GM18520 (cell line): ENCODE results near the gene INPP5B.
"Not testable (repeated sequence)": the region's sequence is repeated elsewhere in the genome, so short reads cannot be mapped to it uniquely, and the experiment has no call there.

ENCODE experiments used
- ATAC-seq: cut with Tn5 transposase; IDR thresholded peaks from one replicate; pipeline ENCODE4 v1.9.1; 2021; ENCODE audit not compliant: unreplicated experiment

INPP5B gene

GRCh38 chr1:37948841-37949240, 2.0 kb upstream of the INPP5B start:
- ATAC-seq = no peak

GRCh38 chr1:37948166-37948565, 1.3 kb upstream of the INPP5B start:
- no peak for ATAC-seq

GRCh38 chr1:37947364-37947763, 511 bp upstream of the INPP5B start:
- ATAC-seq = no peak

- no peak for ATAC-seq
Measured at GRCh38 chr1:37945743-37946702, 830 bp downstream of the INPP5B start.

- ATAC-seq = no peak
Measured at GRCh38 chr1:37945251-37945650, 1.6 kb downstream of the INPP5B start.

GRCh38 chr1:37944816-37945215, 2.0 kb downstream of the INPP5B start:
- ATAC-seq = no peak

- no peak for ATAC-seq
Measured at GRCh38 chr1:37944086-37944763, 2.6 kb downstream of the INPP5B start.

GRCh38 chr1:37940299-37940947, 6.4 kb downstream of the INPP5B start:
- ATAC-seq = no peak

GRCh38 chr1:37936760-37937159, 10.1 kb downstream of the INPP5B start:
- ATAC-seq = not testable (repeated sequence)

- ATAC-seq = no peak
Measured at GRCh38 chr1:37932759-37933158, 14.1 kb downstream of the INPP5B start.

GRCh38 chr1:37931361-37932158, 15.3 kb downstream of the INPP5B start:
- ATAC-seq = peak; percentile 94

- ATAC-seq = no peak
Measured at GRCh38 chr1:37931102-37931360, 15.8 kb downstream of the INPP5B start.

GRCh38 chr1:37930246-37931101, 16.4 kb downstream of the INPP5B start:
- ATAC-seq = no peak

GRCh38 chr1:37926038-37926924, 20.6 kb downstream of the INPP5B start:
- ATAC-seq = no peak

GRCh38 chr1:37925316-37925715, 21.5 kb downstream of the INPP5B start:
- no peak for ATAC-seq

GRCh38 chr1:37923551-37923889, 23.3 kb downstream of the INPP5B start:
- no peak for ATAC-seq

GRCh38 chr1:37922767-37923550, 23.9 kb downstream of the INPP5B start:
- no peak for ATAC-seq

- ATAC-seq = no peak
Measured at GRCh38 chr1:37919277-37919676, 27.6 kb downstream of the INPP5B start.
